Cardiac muscle cell (in vitro differentiated cells and primary cell): Measurements from ENCODE around the gene ZNF800. TPM values are rescaled to one million over a fixed set of nuclear protein-coding genes. Genes with fewer than 3 reads are reported as not detected.
"Not testable (repeated sequence)": the region's sequence is repeated elsewhere in the genome, so short reads cannot be mapped to it uniquely, and the experiment has no call there.

Experiments
- DNase-seq, 2 donors: peaks; one replicate each; pipeline versions ENCODE4 v3.0.0 to v3.0.0-alpha.2; 2010 to 2017; ENCODE audit warnings: low read depth in 1 of 2, low spot score in 1 of 2
- H3K27ac ChIP-seq: fragments of 200-600 bp; sonication (generic); 2 replicates; pipeline ENCODE4 v1.5.1; 2016
- H3K27me3 ChIP-seq: fragments of 200-600 bp; sonication (generic); 2 replicates; pipeline ENCODE4 v1.6.0; 2016; ENCODE audit warnings: control low read depth
- H3K36me3 ChIP-seq: fragments of 200-600 bp; sonication (generic); 2 replicates; pipeline ENCODE4 v1.5.1; 2016; ENCODE audit warnings: control low read depth
- H3K4me1 ChIP-seq: fragments of 200-600 bp; sonication (generic); 2 replicates; pipeline ENCODE4 v1.8.1; 2017; ENCODE audit warnings: low read depth, mild to moderate bottlenecking, mixed run types
- H3K4me3 ChIP-seq: fragments of 200-600 bp; sonication (generic); 2 replicates; pipeline ENCODE4 v1.5.1; 2016; ENCODE audit warnings: mild to moderate bottlenecking
- H3K9me3 ChIP-seq: fragments of 200-600 bp; sonication (generic); 2 replicates; pipeline ENCODE4 v1.5.1; 2017; ENCODE audit warnings: low read depth, mild to moderate bottlenecking, control low read depth
- polyA plus RNA-seq: library from polyadenylated mRNA; unstranded; fragments of >200 nt; fragmentation: Nextera tagmentation; extraction: Ambion mirVana; gene quantifications from 2 replicates; pipeline ENCODE4 v1.2.1, GENCODE V29; 2016
- total RNA-seq: library from RNA; depleted of rRNA; stranded (reverse); fragments of >200 nt; gene quantifications from 2 replicates; pipeline ENCODE4 v1.2.3, GENCODE V29; 2016
- TF ChIP-seq, protein P1 (sequence below): IDR thresholded peaks from 2 replicates; pipeline ENCODE4 v1.5.1; 2012; ENCODE audit warnings: low read depth, mild to moderate bottlenecking, low read length

The ZNF800 gene, protein sequence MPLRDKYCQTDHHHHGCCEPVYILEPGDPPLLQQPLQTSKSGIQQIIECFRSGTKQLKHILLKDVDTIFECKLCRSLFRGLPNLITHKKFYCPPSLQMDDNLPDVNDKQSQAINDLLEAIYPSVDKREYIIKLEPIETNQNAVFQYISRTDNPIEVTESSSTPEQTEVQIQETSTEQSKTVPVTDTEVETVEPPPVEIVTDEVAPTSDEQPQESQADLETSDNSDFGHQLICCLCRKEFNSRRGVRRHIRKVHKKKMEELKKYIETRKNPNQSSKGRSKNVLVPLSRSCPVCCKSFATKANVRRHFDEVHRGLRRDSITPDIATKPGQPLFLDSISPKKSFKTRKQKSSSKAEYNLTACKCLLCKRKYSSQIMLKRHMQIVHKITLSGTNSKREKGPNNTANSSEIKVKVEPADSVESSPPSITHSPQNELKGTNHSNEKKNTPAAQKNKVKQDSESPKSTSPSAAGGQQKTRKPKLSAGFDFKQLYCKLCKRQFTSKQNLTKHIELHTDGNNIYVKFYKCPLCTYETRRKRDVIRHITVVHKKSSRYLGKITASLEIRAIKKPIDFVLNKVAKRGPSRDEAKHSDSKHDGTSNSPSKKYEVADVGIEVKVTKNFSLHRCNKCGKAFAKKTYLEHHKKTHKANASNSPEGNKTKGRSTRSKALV
- total RNA-seq (20.3 and 22.5 TPM in 2 replicates), polyA plus RNA-seq (13.7 and 20.7 TPM in 2 replicates)

DNA sequence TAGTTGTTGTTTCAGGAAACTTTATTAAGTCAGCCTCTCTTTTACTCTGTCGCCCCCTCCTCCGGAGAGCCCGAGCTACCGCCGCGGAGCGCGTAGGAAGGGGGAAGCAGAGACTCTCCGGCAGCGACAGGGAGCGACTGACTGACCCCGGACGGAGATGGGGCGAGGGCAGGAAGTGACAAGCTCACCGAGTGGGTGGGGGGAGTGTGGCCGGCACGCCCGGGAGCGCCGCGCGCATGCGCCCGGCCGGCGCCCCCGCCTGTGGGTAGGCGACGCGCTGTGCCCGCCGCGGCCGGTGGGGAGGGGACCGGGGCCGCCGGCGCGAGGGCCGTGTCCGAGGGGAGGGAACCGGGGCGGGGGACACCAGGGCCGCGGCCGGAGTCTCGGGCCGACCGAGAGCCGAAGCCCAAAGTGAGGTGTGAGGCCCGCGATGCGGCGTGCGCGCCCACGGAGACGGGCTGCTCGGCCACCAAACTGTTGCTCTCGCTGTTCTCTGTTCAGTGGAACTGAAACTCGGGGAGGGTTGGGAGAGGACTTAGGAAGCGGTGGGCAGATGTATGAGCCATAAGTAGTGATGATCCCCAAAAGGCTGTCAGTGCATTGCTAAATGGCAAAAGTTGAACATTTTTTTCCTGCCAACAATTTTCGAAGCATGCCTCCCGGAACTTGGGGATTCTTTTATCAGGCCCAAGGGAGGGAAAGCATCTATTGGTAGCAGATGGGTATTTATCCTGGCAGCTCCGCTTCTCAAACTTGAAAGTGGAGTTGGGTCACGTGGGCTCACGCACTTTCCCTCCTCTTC lies at the start of gene ZNF800:
TSS of gene ZNF800 (minus strand) at position 143 of the 802 bp plus-strand sequence. CDS start 1,151 bp downstream, outside the sequence.
- Histone ChIP-seq H3K4me1 (peaks cover 8% of the 10 kb centered on the region), H3K27ac (peak within 1 kb of the TSS; percentile 85), H3K9me3 (no peaks in the 10 kb centered on the region), H3K36me3 (peaks cover 18% of the 10 kb centered on the region), H3K27me3 (peaks cover 13% of the 10 kb centered on the region), H3K4me3 (peak within 1 kb of the TSS; percentile 98)
- TF ChIP-seq, protein P1, sequence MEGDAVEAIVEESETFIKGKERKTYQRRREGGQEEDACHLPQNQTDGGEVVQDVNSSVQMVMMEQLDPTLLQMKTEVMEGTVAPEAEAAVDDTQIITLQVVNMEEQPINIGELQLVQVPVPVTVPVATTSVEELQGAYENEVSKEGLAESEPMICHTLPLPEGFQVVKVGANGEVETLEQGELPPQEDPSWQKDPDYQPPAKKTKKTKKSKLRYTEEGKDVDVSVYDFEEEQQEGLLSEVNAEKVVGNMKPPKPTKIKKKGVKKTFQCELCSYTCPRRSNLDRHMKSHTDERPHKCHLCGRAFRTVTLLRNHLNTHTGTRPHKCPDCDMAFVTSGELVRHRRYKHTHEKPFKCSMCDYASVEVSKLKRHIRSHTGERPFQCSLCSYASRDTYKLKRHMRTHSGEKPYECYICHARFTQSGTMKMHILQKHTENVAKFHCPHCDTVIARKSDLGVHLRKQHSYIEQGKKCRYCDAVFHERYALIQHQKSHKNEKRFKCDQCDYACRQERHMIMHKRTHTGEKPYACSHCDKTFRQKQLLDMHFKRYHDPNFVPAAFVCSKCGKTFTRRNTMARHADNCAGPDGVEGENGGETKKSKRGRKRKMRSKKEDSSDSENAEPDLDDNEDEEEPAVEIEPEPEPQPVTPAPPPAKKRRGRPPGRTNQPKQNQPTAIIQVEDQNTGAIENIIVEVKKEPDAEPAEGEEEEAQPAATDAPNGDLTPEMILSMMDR: no peak
- DNase-seq: peak; percentile 86 to 90

DNA sequence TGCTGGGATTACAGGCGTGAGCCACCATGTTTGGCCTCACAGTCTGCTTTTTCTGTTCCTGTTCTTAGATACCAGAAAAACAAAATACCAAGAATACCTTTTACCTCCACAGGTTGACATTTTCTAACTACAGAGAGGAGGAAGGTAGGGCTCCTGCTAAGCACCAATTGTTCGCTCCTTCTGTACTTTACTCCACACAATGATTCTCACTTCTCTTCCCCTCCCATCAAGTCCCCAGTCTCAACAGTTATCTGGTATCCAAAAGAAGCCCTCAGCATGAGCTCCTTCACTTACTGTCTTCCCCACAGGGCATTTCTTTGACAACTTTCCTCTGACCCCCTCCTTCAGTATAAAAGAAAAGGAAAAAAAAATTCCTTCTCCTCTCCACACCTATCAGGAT lies 47.7 kb upstream of the ZNF800 start:
- no peaks in the 10 kb centered on the region for H3K9me3 ChIP-seq
- no peaks in the 10 kb centered on the region for H3K27me3 ChIP-seq
- H3K27ac ChIP-seq: no peak overlapping the region
- no peaks in the 10 kb centered on the region for H3K4me1 ChIP-seq
- DNase-seq: no peak
- H3K4me3 ChIP-seq: no peak overlapping the region
- TF ChIP-seq, protein P1: no peak
- no peaks in the 10 kb centered on the region for H3K36me3 ChIP-seq

DNA sequence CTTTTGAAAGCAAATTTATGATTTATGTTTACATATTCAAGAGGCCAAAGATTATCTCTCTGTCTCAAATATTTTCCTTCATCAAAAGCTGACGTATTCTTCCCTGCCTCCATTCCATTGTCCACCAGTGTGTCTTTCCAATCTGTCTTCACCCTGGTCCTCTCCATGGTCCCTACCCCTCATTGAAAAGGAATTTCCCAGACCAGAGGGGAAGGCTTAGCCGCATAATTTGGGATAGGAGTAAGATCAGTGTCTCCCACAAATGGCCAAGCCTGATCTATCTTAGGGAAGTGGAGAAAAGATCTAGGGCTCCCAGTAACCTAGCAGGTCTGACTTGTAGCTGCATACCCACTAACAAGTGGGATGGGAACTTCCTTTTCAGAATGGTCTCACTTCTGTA lies 46.3 kb upstream of the ZNF800 start:
- Histone ChIP-seq H3K27me3 (no peaks in the 10 kb centered on the region), H3K4me1 (no peaks in the 10 kb centered on the region), H3K9me3 (no peaks in the 10 kb centered on the region), H3K27ac (no peak overlapping the region), H3K4me3 (no peak overlapping the region), H3K36me3 (no peaks in the 10 kb centered on the region)
- TF ChIP-seq, protein P1: no peak
- DNase-seq: no peak

DNA sequence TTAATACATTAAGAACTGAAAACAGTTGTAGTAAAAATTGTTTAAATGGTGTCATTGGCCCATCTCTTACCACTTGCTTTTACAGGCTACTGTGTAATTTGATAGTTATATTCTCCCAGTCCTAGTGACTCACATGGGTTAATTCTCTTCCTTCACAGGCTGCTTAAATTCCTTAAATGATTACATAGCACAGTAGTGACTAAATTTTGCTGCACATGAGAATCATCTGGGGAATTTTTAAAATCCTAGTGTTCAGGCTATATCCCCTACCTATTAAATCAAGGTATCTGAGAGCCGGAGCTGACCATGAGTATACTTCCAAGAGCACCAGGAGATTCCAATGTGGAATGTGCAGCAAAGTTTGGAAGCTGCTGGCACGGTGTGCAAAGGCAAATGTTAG lies 45.3 kb upstream of the ZNF800 start:
- H3K36me3 ChIP-seq: no peaks in the 10 kb centered on the region
- TF ChIP-seq, protein P1: no peak
- H3K27me3 ChIP-seq: no peaks in the 10 kb centered on the region
- no peaks in the 10 kb centered on the region for H3K9me3 ChIP-seq
- DNase-seq: peak in 1 of 2 donors; percentile 4
- no peak overlapping the region for H3K4me3 ChIP-seq
- H3K4me1 ChIP-seq: no peaks in the 10 kb centered on the region
- no peak overlapping the region for H3K27ac ChIP-seq

DNA sequence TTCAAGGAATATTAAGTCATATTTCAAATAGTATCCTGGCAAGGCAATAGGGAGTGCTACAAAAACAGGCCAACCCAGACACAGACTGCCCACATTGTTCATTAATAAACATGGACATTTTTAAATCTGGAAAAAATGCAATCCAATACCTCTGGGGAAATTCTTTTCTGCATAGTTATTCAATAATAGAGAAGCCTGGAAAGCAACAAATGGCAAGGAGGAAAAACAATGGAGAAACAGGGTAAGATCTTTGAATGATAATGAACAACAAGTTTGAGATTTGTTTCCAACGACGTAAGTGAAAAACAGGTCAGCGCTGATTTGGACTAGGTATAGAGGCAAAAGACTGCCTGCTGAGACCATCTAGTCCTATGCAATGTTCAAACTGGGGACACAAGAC lies 44.7 kb upstream of the ZNF800 start:
- Histone ChIP-seq H3K27me3 (no peaks in the 10 kb centered on the region), H3K36me3 (no peaks in the 10 kb centered on the region), H3K4me3 (no peak overlapping the region), H3K27ac (no peak overlapping the region), H3K9me3 (no peaks in the 10 kb centered on the region), H3K4me1 (no peaks in the 10 kb centered on the region)
- TF ChIP-seq, protein P1: no peak
- no peak for DNase-seq

DNA sequence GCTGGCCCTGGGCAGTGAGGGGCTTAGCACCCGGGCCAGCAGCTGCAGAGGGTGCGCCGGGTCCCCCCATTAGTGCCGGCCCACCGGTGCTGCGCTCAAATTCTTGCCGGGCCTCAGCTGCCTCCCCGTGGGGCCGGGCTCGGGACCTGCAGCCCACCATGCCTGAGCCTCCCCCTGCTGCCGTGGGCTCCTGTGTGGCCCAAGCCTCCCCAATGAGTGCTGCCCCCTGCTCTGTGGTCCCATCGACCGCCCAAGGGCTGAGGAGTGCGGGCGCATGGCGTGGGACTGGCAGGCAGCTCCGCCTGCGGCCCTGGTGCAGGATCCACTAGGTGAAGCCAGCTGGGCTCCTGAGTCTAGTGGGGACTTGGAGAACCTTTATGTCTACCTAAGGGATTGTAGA lies 36.8 kb upstream of the ZNF800 start:
- H3K27ac ChIP-seq, H3K27me3 ChIP-seq, DNase-seq: not testable (repeated sequence)

More for the DNA sequence above, 36.8 kb upstream of the ZNF800 start:
- not testable (repeated sequence) for H3K4me3 ChIP-seq, H3K4me1 ChIP-seq, H3K36me3 ChIP-seq, H3K9me3 ChIP-seq
